HG02759 (cell line): ENCODE results near the gene KCNAB1.

Experiments
- ATAC-seq: cut with Tn5 transposase; IDR thresholded peaks from one replicate; pipeline ENCODE4 v1.9.1; 2021; ENCODE audit warnings: mild to moderate bottlenecking, moderate library complexity; ENCODE audit not compliant: unreplicated experiment

KCNAB1 gene

GRCh38 chr3:156359368-156359767 is 239.0 kb downstream of the KCNAB1 start:
- no peak for ATAC-seq

- no peak for ATAC-seq
Observed at GRCh38 chr3:156360083-156360482, 239.7 kb downstream of the KCNAB1 start.

- no peak for ATAC-seq
Observed at GRCh38 chr3:156360963-156361362, 240.6 kb downstream of the KCNAB1 start.

- no peak for ATAC-seq
Observed at GRCh38 chr3:156366559-156366958, 246.2 kb downstream of the KCNAB1 start.

GRCh38 chr3:156368189-156368588 is 247.8 kb downstream of the KCNAB1 start:
- no peak for ATAC-seq

- ATAC-seq, result no peak
Observed at GRCh38 chr3:156371701-156372100, 251.3 kb downstream of the KCNAB1 start.

GRCh38 chr3:156373095-156373494 is 252.7 kb downstream of the KCNAB1 start:
- no peak for ATAC-seq

- ATAC-seq, result no peak
Observed at GRCh38 chr3:156373654-156374053, 253.3 kb downstream of the KCNAB1 start.

- no peak for ATAC-seq
Observed at GRCh38 chr3:156376199-156376598, 255.8 kb downstream of the KCNAB1 start.

GRCh38 chr3:156377266-156377665 is 256.9 kb downstream of the KCNAB1 start:
- no peak for ATAC-seq

GRCh38 chr3:156377718-156378117 is 257.3 kb downstream of the KCNAB1 start:
- ATAC-seq, result no peak

GRCh38 chr3:156378871-156379270 is 258.5 kb downstream of the KCNAB1 start:
- ATAC-seq, result no peak

GRCh38 chr3:156379327-156379726 is 258.9 kb downstream of the KCNAB1 start:
- ATAC-seq, result no peak

- ATAC-seq, result no peak
Observed at GRCh38 chr3:156381253-156381652, 260.9 kb downstream of the KCNAB1 start.

GRCh38 chr3:156382458-156383346 is 262.3 kb downstream of the KCNAB1 start:
- ATAC-seq, result no peak

GRCh38 chr3:156383441-156384025 is 263.2 kb downstream of the KCNAB1 start:
- no peak for ATAC-seq

- no peak for ATAC-seq
Observed at GRCh38 chr3:156388497-156389448, 268.4 kb downstream of the KCNAB1 start.

GRCh38 chr3:156389449-156389950 is 269.1 kb downstream of the KCNAB1 start:
- no peak for ATAC-seq

GRCh38 chr3:156390846-156391245 is 270.5 kb downstream of the KCNAB1 start:
- ATAC-seq, result no peak

- ATAC-seq, result no peak
Observed at GRCh38 chr3:156395961-156396710, 275.8 kb downstream of the KCNAB1 start.
